Prostate gland (tissue), 2 donors: Measurements from ENCODE around the gene DDX39A.

Experiments
- POLR2A ChIP-seq: fragments of 450-650 bp; IDR thresholded peaks from one replicate; pipeline ENCODE4 v1.6.1; 2016; ENCODE audit warnings: antibody characterized with exemption, mild to moderate bottlenecking
- POLR2AphosphoS5 ChIP-seq: sonication (generic); formaldehyde crosslinking; IDR thresholded peaks from one replicate; pipeline ENCODE4 v1.6.1; 2017; ENCODE audit warnings: antibody characterized with exemption
- TF ChIP-seq, protein P1 (sequence below), 4 experiments: fragments of 200-600 bp in 2 of 4; fragments of 450-650 bp in 2 of 4; sonication (generic) in 2 of 4; IDR thresholded peaks; 1 replicate in 3 of 4; 2 replicates in 1 of 4; pipeline ENCODE4 v1.5.1; 2016 to 2019; ENCODE audit warnings: antibody characterized with exemption in 4 of 4, mild to moderate bottlenecking in 2 of 4, moderate library complexity in 2 of 4

DNA sequence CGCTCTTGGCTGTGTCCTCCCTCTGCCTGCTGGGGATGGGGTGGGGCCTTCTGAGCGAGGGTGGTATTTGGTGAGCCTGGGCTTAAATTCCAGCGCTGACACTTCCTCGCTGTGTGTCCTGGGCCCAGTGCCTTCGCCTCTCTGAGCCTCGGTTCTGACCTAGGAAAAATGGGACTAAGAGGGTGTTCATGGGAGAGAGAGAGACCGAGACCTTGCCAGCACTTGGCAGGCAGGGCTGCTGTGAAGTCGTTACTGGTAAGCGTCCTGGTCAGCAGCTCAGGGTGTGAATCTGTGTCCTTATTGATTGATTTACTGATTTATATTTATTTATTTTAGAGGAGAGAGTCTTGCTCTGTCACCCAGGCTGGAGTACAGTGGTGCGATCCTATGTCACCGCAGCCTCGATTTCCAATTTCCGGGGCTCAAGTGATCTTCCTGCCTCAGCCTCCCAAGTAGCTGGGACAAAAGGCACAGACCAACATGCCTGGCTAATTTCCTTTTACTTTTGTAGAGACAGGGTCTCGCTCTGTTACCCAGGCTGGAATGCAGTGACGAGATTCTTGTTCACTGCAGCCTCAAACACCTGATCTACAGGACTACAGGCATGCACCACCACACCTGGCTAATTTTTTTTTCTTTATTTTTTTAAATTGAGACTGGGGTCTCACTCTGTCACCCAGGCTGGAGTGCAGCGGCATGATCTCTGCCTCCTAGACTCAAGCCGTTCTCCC, 16.3 kb upstream of the DDX39A start:
- TF ChIP-seq, protein P1, sequence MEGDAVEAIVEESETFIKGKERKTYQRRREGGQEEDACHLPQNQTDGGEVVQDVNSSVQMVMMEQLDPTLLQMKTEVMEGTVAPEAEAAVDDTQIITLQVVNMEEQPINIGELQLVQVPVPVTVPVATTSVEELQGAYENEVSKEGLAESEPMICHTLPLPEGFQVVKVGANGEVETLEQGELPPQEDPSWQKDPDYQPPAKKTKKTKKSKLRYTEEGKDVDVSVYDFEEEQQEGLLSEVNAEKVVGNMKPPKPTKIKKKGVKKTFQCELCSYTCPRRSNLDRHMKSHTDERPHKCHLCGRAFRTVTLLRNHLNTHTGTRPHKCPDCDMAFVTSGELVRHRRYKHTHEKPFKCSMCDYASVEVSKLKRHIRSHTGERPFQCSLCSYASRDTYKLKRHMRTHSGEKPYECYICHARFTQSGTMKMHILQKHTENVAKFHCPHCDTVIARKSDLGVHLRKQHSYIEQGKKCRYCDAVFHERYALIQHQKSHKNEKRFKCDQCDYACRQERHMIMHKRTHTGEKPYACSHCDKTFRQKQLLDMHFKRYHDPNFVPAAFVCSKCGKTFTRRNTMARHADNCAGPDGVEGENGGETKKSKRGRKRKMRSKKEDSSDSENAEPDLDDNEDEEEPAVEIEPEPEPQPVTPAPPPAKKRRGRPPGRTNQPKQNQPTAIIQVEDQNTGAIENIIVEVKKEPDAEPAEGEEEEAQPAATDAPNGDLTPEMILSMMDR (IDR thresholded peaks at IDR 0.05) = no peak
- TF ChIP-seq POLR2AphosphoS5 (no peak), POLR2A (no peak)
